22Rv1 (cell line): ENCODE measurements around the gene DNAH8.

Experiments
- CTCF ChIP-seq: fragments of 450-650 bp; IDR thresholded peaks from 2 replicates; pipeline ENCODE4 v1.5.1; 2017; ENCODE audit warnings: mild to moderate bottlenecking
- ZFX ChIP-seq: fragments of 450-650 bp; IDR thresholded peaks from 2 replicates; pipeline ENCODE4 v1.6.1; 2017; ENCODE audit warnings: antibody characterized with exemption, borderline replicate concordance

GRCh38 chr6:38730140-38730862 lies 15.2 kb downstream of the DNAH8 start:
- TF ChIP-seq CTCF (no peak), ZFX (no peak)
